GM21529 (cell line): ENCODE data around the gene SKAP1.
"Not testable (repeated sequence)": the region's sequence is repeated elsewhere in the genome, so short reads cannot be mapped to it uniquely, and the experiment has no call there.

Experiments
- ATAC-seq: cut with Tn5 transposase; IDR thresholded peaks from one replicate; pipeline ENCODE4 v1.9.1; 2021; ENCODE audit not compliant: unreplicated experiment

The SKAP1 gene

GRCh38 chr17:48294020-48294805 lies 135.8 kb downstream of the SKAP1 start:
- no peak for ATAC-seq

DNA sequence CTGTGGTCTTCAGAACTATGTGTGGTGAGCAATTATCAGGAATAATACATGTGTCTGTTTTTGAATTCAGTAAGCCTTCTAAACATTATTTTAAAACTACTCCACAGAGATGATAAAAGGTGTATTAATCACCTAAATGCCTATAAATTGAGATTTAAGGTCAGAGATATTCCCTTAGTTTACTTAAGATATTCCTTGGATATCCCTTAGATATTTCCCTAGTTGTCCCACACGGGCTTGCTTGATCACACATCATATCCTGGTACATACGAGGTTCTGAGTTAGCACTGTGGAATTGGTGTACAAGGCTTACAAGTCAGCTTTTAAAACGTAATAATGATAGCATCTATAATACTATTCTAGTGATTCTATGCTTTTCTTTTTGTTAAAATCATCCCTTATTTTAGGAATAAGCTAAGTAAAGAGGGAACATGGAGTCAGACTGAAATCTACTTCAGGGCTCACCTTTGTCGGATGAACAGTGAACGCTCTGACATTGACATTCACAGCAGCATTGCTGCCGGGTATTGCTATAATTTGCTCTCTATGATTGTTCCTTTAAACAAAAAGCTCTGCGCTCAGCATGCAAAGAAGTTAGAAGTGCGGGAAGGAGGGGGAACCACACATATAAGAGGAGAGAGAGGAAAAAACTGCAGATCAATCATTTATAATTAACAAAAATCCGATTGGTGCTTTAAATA lies 136.5 kb downstream of the SKAP1 start:
- no peak for ATAC-seq

DNA sequence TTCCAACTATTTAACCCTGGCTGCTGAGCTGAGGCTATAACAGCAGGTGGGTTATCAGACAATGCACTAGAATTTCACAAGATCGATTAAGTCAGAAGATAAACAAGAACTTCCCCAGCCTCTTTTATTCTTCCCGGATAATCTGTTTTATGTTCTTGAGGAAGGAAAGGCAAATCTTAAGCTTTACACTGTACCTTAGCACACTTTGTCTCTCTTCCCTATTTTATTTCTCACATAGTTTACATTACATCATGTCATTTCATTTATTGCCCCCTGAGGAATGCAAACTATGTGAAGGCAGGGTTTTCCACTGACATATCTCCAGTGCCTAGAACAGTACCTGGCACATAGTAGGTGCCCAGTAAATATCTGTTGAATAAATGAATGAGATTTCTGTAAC lies 139.6 kb downstream of the SKAP1 start:
- ATAC-seq, result no peak

DNA sequence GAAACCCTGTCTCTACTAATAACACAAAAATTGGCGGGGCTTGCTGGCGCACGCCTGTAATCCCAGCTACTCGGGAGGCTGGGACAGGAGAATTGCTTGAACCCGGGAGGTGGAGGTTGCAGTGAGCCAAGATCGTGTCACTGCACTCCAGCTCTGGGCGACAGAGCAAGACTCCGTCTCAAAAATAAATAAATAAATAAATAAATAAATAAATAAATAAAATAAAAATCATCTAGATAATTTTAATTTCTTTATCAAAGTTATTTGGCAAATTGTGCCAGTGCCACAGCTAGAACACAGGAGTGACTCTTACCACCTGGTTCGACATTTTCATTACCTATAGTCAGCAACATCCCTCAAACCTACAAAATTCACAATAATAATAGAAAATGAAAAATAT lies 143.1 kb downstream of the SKAP1 start:
- ATAC-seq, result not testable (repeated sequence)

GRCh38 chr17:48285614-48286013 lies 144.4 kb downstream of the SKAP1 start:
- no peak for ATAC-seq

DNA sequence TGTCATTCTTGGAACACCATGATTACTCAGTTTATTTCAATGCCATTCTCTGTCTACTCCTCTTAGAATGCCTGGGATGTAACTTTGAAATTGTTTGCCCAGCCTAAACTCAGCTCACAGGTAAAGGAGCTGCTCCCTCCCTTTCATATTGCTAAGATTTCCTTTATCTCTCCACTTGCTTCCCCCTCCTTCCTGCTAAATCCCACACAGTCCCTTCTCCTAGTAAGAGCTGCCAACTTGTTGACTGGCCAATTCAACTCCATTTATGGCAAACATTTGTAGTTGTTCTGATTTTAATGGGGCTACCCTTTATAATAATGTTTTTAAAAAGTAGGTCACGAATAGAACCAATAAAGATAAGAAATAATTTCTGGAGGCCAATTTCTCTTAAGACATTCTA lies 146.1 kb downstream of the SKAP1 start:
- ATAC-seq, result no peak

GRCh38 chr17:48283411-48283810 lies 146.6 kb downstream of the SKAP1 start:
- ATAC-seq, result no peak

- ATAC-seq, result no peak
Measured at GRCh38 chr17:48282303-48282702, 147.7 kb downstream of the SKAP1 start.

GRCh38 chr17:48278760-48279491 lies 151.1 kb downstream of the SKAP1 start:
- no peak for ATAC-seq

- no peak for ATAC-seq
Measured at GRCh38 chr17:48276776-48277175, 153.2 kb downstream of the SKAP1 start.

- ATAC-seq, result no peak
Measured at GRCh38 chr17:48270899-48271298, 159.1 kb downstream of the SKAP1 start.

DNA sequence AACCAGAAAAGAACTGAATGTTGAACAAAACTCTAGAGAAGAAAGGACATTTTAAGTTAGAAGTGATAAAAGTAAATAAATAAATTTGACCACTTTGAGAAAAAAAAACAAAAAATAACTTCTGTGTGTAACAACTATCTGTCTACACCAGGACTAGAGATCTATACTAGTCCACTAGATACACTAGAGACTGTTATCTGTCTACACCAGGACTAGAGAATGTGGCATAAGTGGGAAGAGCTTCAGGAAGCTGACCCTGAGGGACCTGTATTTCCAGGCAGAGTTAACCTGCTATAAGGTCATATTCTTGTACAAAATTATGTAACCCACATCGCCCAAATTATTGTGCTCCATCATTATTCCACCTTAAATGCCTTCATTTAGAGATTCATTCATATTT lies 160.8 kb downstream of the SKAP1 start:
- ATAC-seq, result no peak

DNA sequence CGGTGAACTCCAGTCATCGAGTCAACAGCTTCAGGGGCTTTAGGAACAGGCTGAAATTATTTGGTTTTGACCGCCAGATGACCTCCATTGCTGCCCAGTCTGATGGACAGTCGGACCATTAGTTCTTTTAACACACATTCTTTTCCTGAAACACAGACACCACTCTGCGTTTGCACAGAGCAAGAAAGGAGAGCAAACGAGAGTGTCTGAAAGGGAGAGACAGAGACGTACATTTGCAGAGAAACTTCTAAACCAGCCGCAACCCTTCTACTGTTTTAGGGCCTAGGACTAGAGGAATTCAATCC lies 166.3 kb downstream of the SKAP1 start:
- no peak for ATAC-seq

DNA sequence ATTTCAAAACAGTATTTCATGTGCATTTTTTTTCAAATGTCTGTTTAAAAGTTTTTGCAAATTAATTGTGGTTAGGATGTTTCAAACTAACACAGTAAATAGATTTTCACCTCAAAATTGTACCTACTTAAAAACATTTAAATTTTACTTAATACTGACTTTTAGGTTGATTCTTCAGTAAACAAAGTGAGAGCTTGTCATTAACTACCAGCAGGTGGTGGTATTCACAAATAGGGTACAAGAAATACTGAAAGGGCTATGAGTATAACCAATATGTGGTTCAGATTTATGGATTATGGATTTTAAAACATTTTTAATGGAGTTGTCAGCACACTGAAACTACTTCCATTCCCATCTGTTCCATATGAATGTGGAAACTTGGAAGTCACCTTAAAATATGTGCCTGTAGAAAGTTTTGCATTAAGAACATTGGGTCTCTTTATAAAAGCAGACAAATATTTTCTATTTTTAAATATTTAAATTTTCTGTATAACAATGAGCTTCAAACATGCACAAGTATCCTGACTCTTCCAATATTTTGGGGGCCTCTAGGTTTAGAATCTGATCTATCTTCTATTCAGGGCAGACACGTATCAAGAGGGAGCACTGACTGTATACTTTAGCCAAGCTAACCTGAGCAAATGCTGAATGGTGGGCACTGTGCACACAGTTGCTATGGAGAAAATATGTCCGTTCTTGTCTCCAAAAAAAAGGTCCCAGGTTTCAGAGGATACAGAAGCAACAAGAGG lies 166.9 kb downstream of the SKAP1 start:
- ATAC-seq, result no peak

GRCh38 chr17:48261297-48261880 lies 168.6 kb downstream of the SKAP1 start:
- ATAC-seq, result no peak

- no peak for ATAC-seq
Measured at GRCh38 chr17:48259694-48260291, 170.2 kb downstream of the SKAP1 start.

DNA sequence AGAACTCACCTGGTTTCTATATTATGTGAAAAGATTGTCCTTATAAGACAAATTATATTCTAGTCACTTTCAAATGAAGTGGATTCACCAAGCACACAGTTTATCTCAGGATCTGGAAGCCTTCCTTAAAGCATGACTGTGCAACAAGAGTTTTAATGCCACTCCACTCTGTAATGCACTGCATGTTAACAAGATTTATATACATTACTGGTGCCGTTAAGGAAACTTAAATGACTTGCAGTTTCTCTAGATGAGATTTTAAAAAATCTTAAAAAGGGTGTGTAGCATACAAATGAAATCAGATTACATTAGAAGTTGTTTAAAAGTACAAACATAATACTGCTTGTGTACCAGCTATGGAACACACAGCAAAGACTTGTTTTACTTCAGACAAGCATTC lies 171.7 kb downstream of the SKAP1 start:
- ATAC-seq, result no peak

DNA sequence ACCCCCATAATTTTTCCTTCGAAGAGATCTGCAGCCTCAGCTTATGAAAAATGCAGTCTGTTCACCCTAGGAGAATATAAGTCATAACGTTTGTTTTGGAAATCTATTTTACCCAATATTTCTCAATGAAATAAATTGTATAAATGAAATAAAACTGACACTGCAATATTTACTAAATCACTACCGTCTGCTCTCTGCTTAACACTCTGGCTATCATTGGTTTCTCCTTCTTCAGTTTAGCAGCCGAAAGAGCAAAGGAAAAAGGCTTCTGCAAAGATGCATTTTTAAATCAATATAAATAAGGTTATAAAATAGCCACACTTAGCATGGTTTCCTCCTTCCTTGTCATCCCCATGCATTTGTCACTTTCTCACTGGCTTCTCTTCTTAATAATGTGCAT lies 174.3 kb downstream of the SKAP1 start:
- no peak for ATAC-seq

GRCh38 chr17:48254896-48255295 lies 175.1 kb downstream of the SKAP1 start:
- ATAC-seq, result no peak

DNA sequence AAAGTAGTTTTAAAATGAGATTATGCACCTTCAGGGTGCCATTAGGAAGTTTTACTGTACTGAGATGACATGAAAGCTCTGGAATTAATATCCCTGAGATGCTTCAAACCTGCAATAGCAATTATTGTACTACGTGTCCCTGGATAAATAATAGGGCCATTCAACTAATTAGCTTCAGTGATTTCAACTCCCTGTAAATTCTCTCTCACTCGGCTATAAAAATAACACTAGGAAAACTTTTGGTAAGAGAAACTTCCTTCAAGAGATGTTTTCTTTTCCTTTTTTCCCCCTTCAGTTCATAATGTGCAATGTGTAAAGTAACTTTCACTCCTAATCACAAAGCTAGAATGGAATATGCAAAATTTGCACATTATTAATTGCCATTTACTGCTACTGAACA lies 176.0 kb downstream of the SKAP1 start:
- no peak for ATAC-seq

DNA sequence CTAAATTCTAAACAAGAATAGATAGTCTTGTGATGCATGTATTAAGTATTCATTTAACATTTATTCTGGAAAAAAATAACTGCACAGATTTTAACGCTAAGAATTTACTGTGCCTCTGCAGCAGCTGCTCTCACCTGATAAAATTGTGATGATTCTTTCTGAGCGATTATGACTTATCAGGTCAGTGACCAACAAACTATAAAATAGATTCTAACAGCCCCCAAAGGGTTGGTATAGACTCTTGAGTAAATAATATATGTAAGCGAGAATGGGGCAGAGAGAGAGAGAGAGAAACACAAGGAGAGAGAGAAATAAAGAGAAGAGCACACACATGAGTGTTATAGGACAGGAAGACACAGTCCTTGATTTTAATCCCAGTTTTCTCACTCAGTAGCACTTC lies 178.1 kb downstream of the SKAP1 start:
- no peak for ATAC-seq
